Measurements from ENCODE around the gene RBM38. TPM values are rescaled to one million over a fixed set of nuclear protein-coding genes. Genes with fewer than 3 reads are reported as not detected.

Gene RBM38
- total and polyA plus RNA-seq, 2 of the 4 experiments (the other 2 are of a cell fraction), result 5.2 to 11.9 TPM

- no peak for TF ChIP-seq RCOR1 (IDR thresholded peaks at IDR 0.05; ENCODE audit: insufficient replicate concordance, low read length)
Observed at GRCh38 chr20:57449398-57450354, 58.5 kb downstream of the RBM38 start (continued).

- Histone ChIP-seq H2AK9ac (replicated peaks; ENCODE audit: low read depth, low read length, poor library complexity) (no peak overlapping the region), H3K27ac (ENCODE audit: insufficient read depth, low read length) (no peak overlapping the region), H3K36me3 (ENCODE audit: control insufficient read depth, insufficient read depth, low read length) (no peaks in the 10 kb centered on the region), H4K5ac (ENCODE audit: low read depth, low read length) (no peak overlapping the region), H4K91ac (ENCODE audit: insufficient read depth, low read depth, low read length) (no peak overlapping the region), H3K56ac (ENCODE audit: extremely low read depth, insufficient read depth, low read length) (no peak overlapping the region), H3K9me3 (ENCODE audit: control insufficient read depth, insufficient read depth, low read length) (peaks cover 7% of the 10 kb centered on the region), H2BK5ac (ENCODE audit: low read depth, low read length, poor library complexity, severe bottlenecking) (no peak overlapping the region), H3K9ac (ENCODE audit: low read depth, low read length) (no peak overlapping the region), H3K9me1 (ENCODE audit: insufficient read depth, low read length) (no peaks in the 10 kb centered on the region), H3K14ac (replicated peaks; ENCODE audit: low read depth, low read length) (no peak overlapping the region), H3K23ac (ENCODE audit: low read depth, low read length) (no peak overlapping the region), H2BK120ac (ENCODE audit: low read depth, low read length) (no peak overlapping the region), H3K4me3 (ENCODE audit: insufficient read depth, low read depth, low read length) (no peak overlapping the region), H2AFZ (replicated peaks; ENCODE audit: low read length, poor library complexity) (no peak overlapping the region), H3K79me1 (ENCODE audit: low read depth in 1 of 2, low read length in 2 of 2) (no peaks in the 10 kb centered on the region), H3K18ac (ENCODE audit: low read depth, low read length) (no peak overlapping the region), H2BK20ac (ENCODE audit: low read depth, low read length) (no peak overlapping the region), H3K4ac (ENCODE audit: low read depth, low read length) (no peak overlapping the region), H3K4me1 (ENCODE audit: control insufficient read depth, insufficient read depth, low read length) (peaks cover 2% of the 10 kb centered on the region; the same call in 1 of the 2 replicates), H4K20me1 (ENCODE audit: insufficient read depth, low read length) (no peaks in the 10 kb centered on the region), H2BK15ac (ENCODE audit: low read depth, low read length) (no peak overlapping the region), H4K8ac (ENCODE audit: low read depth in 2 of 2, low read length in 2 of 2) (no peak overlapping the region), H3K4me2 (ENCODE audit: low read depth, low read length) (no peak overlapping the region), H2AK5ac (ENCODE audit: low read depth, low read length) (no peak overlapping the region), H3K27me3 (ENCODE audit: control insufficient read depth, insufficient read depth, low read length) (peaks cover 19% of the 10 kb centered on the region)
- TF ChIP-seq POLR2A (IDR thresholded peaks at IDR 0.05; ENCODE audit: low read depth, low read length), result no peak
- TF ChIP-seq SMC3 (IDR thresholded peaks at IDR 0.05; ENCODE audit: low read depth, low read length), result no peak
- TF ChIP-seq NFE2L2 (IDR thresholded peaks at IDR 0.05; ENCODE audit: low read depth, low read length), result no peak
- TF ChIP-seq RCOR1 (IDR thresholded peaks at IDR 0.05; ENCODE audit: insufficient replicate concordance, low read length), result no peak
- no peak for TF ChIP-seq ELK1 (IDR thresholded peaks at IDR 0.05; ENCODE audit: borderline replicate concordance, low read depth, low read length)
- ChIA-PET CTCF (no interaction called here), POLR2A (ENCODE audit: unreplicated experiment) (no interaction called here)
- no CpG with 5 or more reads among the region's 12 CpGs for WGBS, 2 experiments (ENCODE audit: extremely low coverage in 2 of 2, insufficient read length in 1 of 2)
- intact Hi-C loops (cut with micrococcal nuclease) (no loop called here), in situ Hi-C loops (cut with MboI; ENCODE audit: low sequenced_read_pairs) (no loop called here), dilution Hi-C loops (cut with HindIII; ENCODE audit: low sequenced_read_pairs, unreplicated experiment) (no loop called here)
- no peak; the same call in 1 of the 2 replicates for ATAC-seq (ENCODE audit: low read depth)
- no TSS peak for BruUV-seq (replicated peaks)
- peak; percentile 13 for DNase-seq
Observed at GRCh38 chr20:57450419-57450818, 59.2 kb downstream of the RBM38 start.

Measured in IMR-90 (cell line).